IMR-90 (cell line): ENCODE measurements around the gene COG3. TPM values are rescaled to one million over a fixed set of nuclear protein-coding genes. Genes with fewer than 3 reads are reported as not detected.

Experiments used
- ATAC-seq: fragments of 200-7000 bp; cut with Tn5 transposase; 2 replicates; pipeline ENCODE4 v1.9.1; 2020; ENCODE audit warnings: low read depth, mild to moderate bottlenecking, moderate library complexity
- BruUV-seq: library from RNA; stranded (reverse); fragments of 400-500 nt; replicated peaks from 2 replicates; lab custom pipeline; 2021; lab: Mats Ljungman, UMichigan
- CTCF ChIA-PET: fragments of 300-600 bp; formaldehyde crosslinking; extraction: SDS; loops from one replicate; lab custom pipeline; 2021; ENCODE audit warnings: antibody characterized with exemption; lab: Yijun Ruan, JAX
- POLR2A ChIA-PET: fragments of 300-600 bp; sonication (Branson Sonifier 250); formaldehyde crosslinking; loops from one replicate; lab custom pipeline; 2022; ENCODE audit warnings: antibody characterized with exemption; ENCODE audit not compliant: unreplicated experiment; lab: Charles Lee
- DNase-seq: peaks from one replicate; pipeline ENCODE4 v3.0.0; 2013
- H2AFZ ChIP-seq: replicated peaks from 2 replicates; pipeline ENCODE3; 2013; ENCODE audit warnings: low read length, mild to moderate bottlenecking; ENCODE audit not compliant: poor library complexity
- H2AK5ac ChIP-seq: 2 replicates; pipeline ENCODE4 v1.6.1; 2013; ENCODE audit warnings: low read depth, low read length, inconsistent platforms
- H2AK9ac ChIP-seq: replicated peaks from 2 replicates; pipeline ENCODE3; 2013; ENCODE audit warnings: mild to moderate bottlenecking, low read depth, low read length, moderate library complexity; ENCODE audit not compliant: poor library complexity
- H2BK120ac ChIP-seq: 2 replicates; pipeline ENCODE4 v1.6.1; 2013; ENCODE audit warnings: low read depth, low read length, inconsistent platforms
- H2BK15ac ChIP-seq: 3 replicates; pipeline ENCODE4 v1.6.1; 2013; ENCODE audit warnings: low read depth, low read length, inconsistent platforms
- H2BK20ac ChIP-seq: 2 replicates; pipeline ENCODE4 v1.6.1; 2013; ENCODE audit warnings: low read depth, mild to moderate bottlenecking, inconsistent platforms, low read length, moderate library complexity
- H2BK5ac ChIP-seq: 2 replicates; pipeline ENCODE4 v1.6.1; 2013; ENCODE audit warnings: mild to moderate bottlenecking, low read depth, low read length, inconsistent platforms; ENCODE audit not compliant: poor library complexity, severe bottlenecking
- H3K14ac ChIP-seq: replicated peaks from 2 replicates; pipeline ENCODE4 v1.6.1; 2013; ENCODE audit warnings: low read depth, low read length, inconsistent platforms
- H3K18ac ChIP-seq: 2 replicates; pipeline ENCODE4 v1.6.1; 2013; ENCODE audit warnings: low read depth, low read length, control low read depth
- H3K23ac ChIP-seq: 2 replicates; pipeline ENCODE4 v1.6.1; 2013; ENCODE audit warnings: low read depth, low read length, inconsistent platforms
- H3K27ac ChIP-seq: 2 replicates; pipeline ENCODE4 v1.5.1; 2013; ENCODE audit warnings: mild to moderate bottlenecking, control low read depth, low read length; ENCODE audit not compliant: insufficient read depth
- H3K27me3 ChIP-seq: 2 replicates; pipeline ENCODE4 v1.6.1; 2013; ENCODE audit warnings: low read length; ENCODE audit not compliant: control insufficient read depth, insufficient read depth
- H3K36me3 ChIP-seq: 2 replicates; pipeline ENCODE4 v1.6.1; 2013; ENCODE audit warnings: low read length, mixed read lengths; ENCODE audit not compliant: control insufficient read depth, insufficient read depth
- H3K4ac ChIP-seq: 2 replicates; pipeline ENCODE4 v1.6.1; 2013; ENCODE audit warnings: low read depth, low read length, inconsistent platforms
- H3K4me1 ChIP-seq: 2 replicates; pipeline ENCODE4 v1.6.1; 2013; ENCODE audit warnings: low read length, mixed read lengths; ENCODE audit not compliant: control insufficient read depth, insufficient read depth
- H3K4me2 ChIP-seq: 2 replicates; pipeline ENCODE4 v1.6.1; 2013; ENCODE audit warnings: low read depth, mild to moderate bottlenecking, control low read depth, low read length, moderate library complexity
- H3K4me3 ChIP-seq: 2 replicates; pipeline ENCODE4 v1.5.1; 2013; ENCODE audit warnings: low read depth, mild to moderate bottlenecking, control low read depth, low read length, moderate library complexity; ENCODE audit not compliant: insufficient read depth
- H3K56ac ChIP-seq: 2 replicates; pipeline ENCODE4 v1.6.1; 2013; ENCODE audit warnings: low read length, inconsistent platforms; ENCODE audit not compliant: insufficient read depth; ENCODE audit errors: extremely low read depth
- H3K79me1 ChIP-seq, 2 experiments: 2 replicates each; pipeline ENCODE4 v1.6.1; 2013; ENCODE audit warnings: low read length in 2 of 2, inconsistent platforms in 1 of 2, low read depth in 1 of 2
- H3K9ac ChIP-seq: 2 replicates; pipeline ENCODE4 v1.6.1; 2013; ENCODE audit warnings: low read depth, low read length, control low read depth
- H3K9me1 ChIP-seq: 2 replicates; pipeline ENCODE4 v1.6.1; 2013; ENCODE audit warnings: low read length, inconsistent platforms; ENCODE audit not compliant: insufficient read depth
- H3K9me3 ChIP-seq: 2 replicates; pipeline ENCODE4 v1.6.1; 2013; ENCODE audit warnings: low read length; ENCODE audit not compliant: control insufficient read depth, insufficient read depth
- H4K20me1 ChIP-seq: 2 replicates; pipeline ENCODE4 v1.6.1; 2013; ENCODE audit warnings: low read length, inconsistent platforms; ENCODE audit not compliant: insufficient read depth
- H4K5ac ChIP-seq: 2 replicates; pipeline ENCODE4 v1.6.1; 2013; ENCODE audit warnings: mild to moderate bottlenecking, low read depth, low read length, control low read depth
- H4K8ac ChIP-seq, 2 experiments: 2 replicates each; pipeline ENCODE4 v1.6.1; 2013; ENCODE audit warnings: low read depth in 2 of 2, low read length in 2 of 2, control low read depth in 1 of 2, inconsistent platforms in 1 of 2
- H4K91ac ChIP-seq: 2 replicates; pipeline ENCODE4 v1.6.1; 2013; ENCODE audit warnings: low read depth, low read length, inconsistent platforms; ENCODE audit not compliant: insufficient read depth
- BHLHE40 ChIP-seq: fragments of 150-350 bp; IDR thresholded peaks from 2 replicates; pipeline ENCODE4 v1.6.1; 2016; ENCODE audit warnings: mild to moderate bottlenecking, low read depth, low read length
- CEBPB ChIP-seq: IDR thresholded peaks from 2 replicates; pipeline ENCODE4 v1.6.1; 2012; ENCODE audit warnings: low read depth, low read length, improper control_type of control experiment
- CHD1 ChIP-seq: IDR thresholded peaks from 2 replicates; pipeline ENCODE4 v1.6.1; 2012; ENCODE audit warnings: low read depth, low read length, improper control_type of control experiment
- CTCF ChIP-seq: conservative IDR thresholded peaks from 2 replicates; pipeline ENCODE4 v1.5.1; 2012; ENCODE audit warnings: mild to moderate bottlenecking, low read depth, low read length, improper control_type of control experiment
- ELK1 ChIP-seq: fragments of 150-350 bp; IDR thresholded peaks from 2 replicates; pipeline ENCODE4 v1.6.1; 2016; ENCODE audit warnings: low read depth, mild to moderate bottlenecking, low read length, moderate library complexity, borderline replicate concordance
- FOS ChIP-seq: fragments of 150-350 bp; IDR thresholded peaks from 2 replicates; pipeline ENCODE4 v1.6.1; 2016; ENCODE audit warnings: low read depth, low read length
- POLR2A ChIP-seq: IDR thresholded peaks from 2 replicates; pipeline ENCODE4 v1.6.1; 2012; ENCODE audit warnings: mild to moderate bottlenecking, low read depth, low read length
- RAD21 ChIP-seq: IDR thresholded peaks from 2 replicates; pipeline ENCODE4 v1.6.1; 2012; ENCODE audit warnings: low read length, improper control_type of control experiment
- WGBS, 2 experiments: methylation state at CpG; one replicate each; pipeline versions ENCODE4 v1.1.5 to v1.1.7; 2013; ENCODE audit warnings: missing lambda C conversion rate in 2 of 2; ENCODE audit not compliant: insufficient read length in 1 of 2; ENCODE audit errors: extremely low coverage in 2 of 2; 5-methylcytosine and 5-hydroxymethylcytosine counted together
- dilution Hi-C: fragments of 300-500 bp; cut with HindIII; formaldehyde crosslinking; loops from one replicate; pipeline ENCODE4 v1.14.3; 2018; ENCODE audit warnings: low sequenced_read_pairs; ENCODE audit not compliant: unreplicated experiment
- in situ Hi-C: fragments of 300-500 bp; cut with MboI; formaldehyde crosslinking; loops from 3 replicates; pipeline ENCODE4 v1.14.3; 2019; ENCODE audit warnings: low sequenced_read_pairs, inconsistent platforms, mixed read lengths
- intact Hi-C: fragments of 100-400 bp; cut with micrococcal nuclease; formaldehyde crosslinking; loops from 2 replicates; pipeline ENCODE4 v1.10.0; 2022
- polyA plus RNA-seq, 3 experiments: library from polyadenylated mRNA; depleted of rRNA; stranded (reverse); fragments of >200 nt; gene quantifications; 2 replicates each; pipeline ENCODE4 v1.2.3, GENCODE V29; 2012; ENCODE audit warnings: low replicate concordance in 1 of 3
- total RNA-seq: library from RNA; depleted of rRNA; stranded (reverse); fragments of >200 nt; gene quantifications from 2 replicates; pipeline ENCODE4 v1.2.3, GENCODE V29; 2012

COG3 gene
- total and polyA plus RNA-seq, 2 of the 4 experiments (the other 2 are of a cell fraction) = 21.7 to 31.9 TPM

DNA sequence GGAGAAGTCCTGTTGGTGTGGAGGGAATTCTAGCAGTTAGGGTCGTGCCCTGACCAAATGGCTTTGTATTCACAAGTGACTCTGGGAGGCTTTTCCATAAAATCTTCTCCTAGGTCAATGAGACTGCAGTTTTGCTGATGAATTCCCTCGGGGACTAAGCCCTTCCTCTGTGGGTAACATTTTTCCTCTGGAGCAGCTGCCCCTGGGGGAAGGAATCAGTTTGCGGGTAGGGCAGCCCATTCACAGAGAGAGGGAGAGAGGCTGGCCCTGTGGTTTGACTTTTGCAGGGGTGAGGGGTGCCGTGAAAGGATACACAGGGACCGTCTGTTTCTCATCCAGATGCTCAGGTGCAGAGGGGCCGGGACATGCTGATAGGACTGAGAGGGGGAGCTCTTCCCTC, 83.5 kb downstream of the COG3 start:
- no TSS peak for BruUV-seq
- H4K5ac ChIP-seq = no peak overlapping the region
- no peaks in the 10 kb centered on the region for H3K4me1 ChIP-seq
- H2AK5ac ChIP-seq = no peak overlapping the region
- no peaks in the 10 kb centered on the region for H3K9me3 ChIP-seq
- no peak overlapping the region for H3K23ac ChIP-seq
- no peak overlapping the region for H3K4me3 ChIP-seq
- no peak overlapping the region for H2AFZ ChIP-seq
- whole genome bisulfite sequencing, 2 experiments = no CpG with 5 or more reads among the region's 6 CpGs
- H3K14ac ChIP-seq = no peak overlapping the region
- CTCF ChIA-PET = no interaction called here
- dilution Hi-C loops (no loop called here), intact Hi-C loops (no loop called here), in situ Hi-C loops (no loop called here)
- H3K18ac ChIP-seq = no peak overlapping the region
- TF ChIP-seq BHLHE40 (no peak), CTCF (no peak), RAD21 (no peak), POLR2A (no peak), CHD1 (no peak), FOS (no peak), CEBPB (no peak), ELK1 (no peak)
- H3K9ac ChIP-seq = no peak overlapping the region
- no peak overlapping the region for H2AK9ac ChIP-seq
- no peaks in the 10 kb centered on the region for H3K9me1 ChIP-seq
- H2BK15ac ChIP-seq = no peak overlapping the region
- H3K27me3 ChIP-seq = peaks cover 29% of the 10 kb centered on the region
- no peak overlapping the region for H2BK5ac ChIP-seq
- no peak for ATAC-seq
- H2BK120ac ChIP-seq = no peak overlapping the region
- H4K20me1 ChIP-seq = no peaks in the 10 kb centered on the region
- H4K8ac ChIP-seq = no peak overlapping the region
- H2BK20ac ChIP-seq = no peak overlapping the region
- no peak overlapping the region for H3K4me2 ChIP-seq
- H3K56ac ChIP-seq = no peak overlapping the region; the same call in 1 of the 2 replicates
- H3K79me1 ChIP-seq = no peaks in the 10 kb centered on the region
- H3K4ac ChIP-seq = no peak overlapping the region
- no peak for DNase-seq
- no peak overlapping the region for H4K91ac ChIP-seq
- POLR2A ChIA-PET = no interaction called here
- no peaks in the 10 kb centered on the region for H3K36me3 ChIP-seq
- H3K27ac ChIP-seq = no peak overlapping the region
